HEK293 (cell line): ENCODE results near the gene SSTR4.

Experiments
- HOXA7 ChIP-seq: sonication (generic); formaldehyde crosslinking; IDR thresholded peaks from 2 replicates; pipeline ENCODE4 v1.8.1; 2022; ENCODE audit warnings: missing genetic modification reagents, borderline replicate concordance
- ZNF274 ChIP-seq, 2 experiments: fragments of 200-500 bp in 1 of 2; fragments of 450-650 bp in 1 of 2; sonication (Bioruptor generic) in 1 of 2; formaldehyde crosslinking in 1 of 2; IDR thresholded peaks; 2 replicates each; pipeline versions ENCODE4 v1.5.1 to v1.6.1; 2014 to 2016; ENCODE audit warnings: borderline replicate concordance in 1 of 2, inconsistent platforms in 1 of 2, low read length in 1 of 2, missing biosample characterization in 1 of 2, missing genetic modification characterization in 1 of 2

DNA sequence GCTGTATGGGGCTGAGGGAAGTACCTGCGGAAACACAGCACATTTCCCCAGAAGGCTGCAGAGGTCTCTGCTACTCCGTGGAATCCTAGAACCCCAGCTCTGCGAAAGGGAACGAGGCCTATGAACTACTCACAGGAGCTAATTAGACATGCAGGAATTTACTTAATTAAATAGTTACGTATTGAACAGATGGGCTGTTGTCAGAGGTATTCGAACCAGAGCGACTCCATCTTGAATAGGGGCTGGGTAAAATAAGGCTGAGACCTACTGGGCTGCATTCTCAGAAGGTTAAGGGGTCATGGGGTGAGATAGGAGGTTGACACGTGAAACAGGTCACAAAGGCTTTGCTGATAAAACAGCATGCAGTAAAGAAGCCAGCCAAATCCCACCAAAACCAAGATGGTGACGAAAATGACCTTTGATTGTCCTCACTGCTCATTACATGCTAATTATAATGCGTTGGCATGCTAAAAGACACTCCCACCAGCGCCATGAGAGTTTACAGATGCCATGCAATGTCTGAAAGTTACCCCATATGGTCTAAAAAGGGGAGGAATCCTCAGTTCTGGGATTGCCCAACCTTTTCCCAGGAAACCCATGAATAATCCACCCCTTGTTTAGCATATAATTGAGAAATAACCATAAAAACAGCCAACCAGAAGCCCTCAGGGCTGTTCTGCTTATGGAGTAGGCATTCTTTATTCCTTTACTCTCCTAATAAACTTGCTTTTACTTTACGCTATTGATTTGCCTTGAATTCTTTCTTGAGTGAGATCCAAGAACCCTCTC, 14.7 kb upstream of the SSTR4 start:
- no peak for TF ChIP-seq ZNF274 (IDR thresholded peaks at IDR 0.05; ENCODE audit: low read length)
- no peak for TF ChIP-seq ZNF274 (tag by site-specific recombination; IDR thresholded peaks at IDR 0.05; ENCODE audit: borderline replicate concordance)
- no peak for TF ChIP-seq HOXA7
